Posterior vena cava (tissue), 2 donors: Measurements from ENCODE around the gene BRK1. TPM values are rescaled to one million over a fixed set of nuclear protein-coding genes. Genes with fewer than 3 reads are reported as not detected.
"Not testable (repeated sequence)": the region's sequence is repeated elsewhere in the genome, so short reads cannot be mapped to it uniquely, and the experiment has no call there.

ENCODE experiments used
- DNase-seq: peaks from one replicate; pipeline ENCODE4 v3.0.0-alpha.2; 2020; ENCODE audit warnings: low spot score
- intact Hi-C, 2 donors: fragments of 100-400 bp; cut with DNase I; formaldehyde crosslinking; loops; one replicate each; pipeline versions ENCODE4 v1.14.1 to v1.14.2; 2022 to 2023
- long read RNA-seq, 2 donors: library from polyadenylated mRNA; unstranded; transcript quantifications; one replicate each; pipeline ENCODE4 v2.0.0, GENCODE V29; 2020 to 2021
- total RNA-seq, 2 donors: library from RNA; stranded (reverse); fragmentation: NEBNext Ultra II Directional; extraction: Animal tissue kit (Norgen Biotek cat#: 25700); gene quantifications; one replicate each; pipeline ENCODE4 v1.2.1, GENCODE V29; 2021
- donor health status: DM: yes; HTN: yes; CAD: no.
- donor health status: DM: yes; HTN: yes; CAD: no.

The BRK1 gene
- 100 to 1,000 TPM in 1 of 2 donors, 10 to 100 TPM in 1; 98.9 to 125 TPM for total RNA-seq
- long read RNA-seq, donor 1, transcript BRK1-201 (3 exons, 1,233 nt), result major isoform, 52 of 55 reads
- long read RNA-seq, donor 1, partial matches to known transcripts, result 0 of 55 reads
- long read RNA-seq, donor 1, other reads (novel, unspliced or antisense), result 3 of 55 reads
- long read RNA-seq, donor 2, transcript BRK1-201 (3 exons, 1,233 nt), result major isoform, 233 of 262 reads
- long read RNA-seq, donor 2, partial matches to known transcripts, result 0 of 262 reads
- long read RNA-seq, donor 2, other reads (novel, unspliced or antisense), result 29 of 262 reads

DNA sequence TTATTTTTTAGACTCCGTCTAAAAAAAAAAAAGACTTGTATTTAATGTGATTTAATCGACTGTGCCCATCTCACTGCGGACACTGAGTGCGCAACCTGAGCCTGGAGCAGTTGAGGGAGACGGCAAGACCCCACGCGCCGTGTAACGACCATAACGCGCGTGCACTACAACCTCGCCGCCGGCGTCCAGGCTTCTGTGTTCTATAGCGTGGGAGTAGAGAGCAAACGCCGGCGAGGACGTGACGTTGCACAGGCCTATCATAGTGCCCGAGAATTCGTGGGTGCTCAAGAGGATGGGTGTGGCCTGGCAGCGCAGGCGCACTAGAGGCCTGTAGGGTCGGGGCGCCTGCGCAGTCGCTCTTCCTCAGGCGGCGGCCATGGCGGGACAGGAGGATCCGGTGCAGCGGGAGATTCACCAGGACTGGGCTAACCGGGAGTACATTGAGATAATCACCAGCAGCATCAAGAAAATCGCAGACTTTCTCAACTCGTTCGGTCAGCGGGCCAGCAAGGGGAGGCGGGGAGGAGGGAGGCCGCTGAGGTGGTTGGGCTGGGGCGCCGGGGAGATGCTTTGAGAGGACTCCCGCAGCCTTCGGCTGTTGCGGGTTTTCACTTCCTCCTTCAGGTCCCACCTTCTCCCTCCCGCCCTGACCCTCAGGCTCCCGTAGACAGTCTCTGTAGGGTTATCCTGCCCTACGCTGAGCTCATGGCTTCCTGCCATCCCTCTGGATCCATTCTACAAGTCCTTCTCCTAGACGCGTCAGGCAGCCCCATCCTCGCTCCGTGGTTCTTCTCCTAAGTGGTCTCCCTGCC, at the start of gene BRK1:
Gene BRK1 (plus strand): TSS at position 350 of the 812 bp plus-strand sequence. CDS start 27 bp downstream, at position 377.
- DNase-seq, result peak; percentile 98
- intact Hi-C loops, result loop anchor here in 1 of 2 donors (10.0 kb wide), 1 partner anchor 269 kb away; no protein-coding TSS in a partner anchor

DNA sequence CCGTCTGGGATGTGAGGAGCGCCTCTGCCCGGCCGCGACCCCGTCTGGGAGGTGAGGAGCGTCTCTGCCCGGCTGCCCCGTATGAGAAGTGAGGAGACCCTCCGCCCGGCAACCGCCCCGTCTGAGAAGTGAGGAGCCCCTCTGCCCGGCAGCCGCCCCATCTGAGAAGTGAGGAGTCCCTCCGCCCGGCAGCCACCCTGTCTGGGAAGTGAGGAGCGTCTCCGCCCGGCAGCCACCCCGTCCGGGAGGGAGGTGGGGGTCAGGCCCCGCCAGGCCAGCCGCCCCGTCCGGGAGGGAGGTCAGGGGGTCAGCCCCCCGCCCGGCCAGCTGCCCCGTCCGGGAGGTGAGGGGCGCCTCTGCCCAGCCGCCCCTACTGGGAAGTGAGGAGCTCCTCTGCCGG, 45.4 kb upstream of the BRK1 start:
- intact Hi-C loops, result not testable (repeated sequence)

DNA sequence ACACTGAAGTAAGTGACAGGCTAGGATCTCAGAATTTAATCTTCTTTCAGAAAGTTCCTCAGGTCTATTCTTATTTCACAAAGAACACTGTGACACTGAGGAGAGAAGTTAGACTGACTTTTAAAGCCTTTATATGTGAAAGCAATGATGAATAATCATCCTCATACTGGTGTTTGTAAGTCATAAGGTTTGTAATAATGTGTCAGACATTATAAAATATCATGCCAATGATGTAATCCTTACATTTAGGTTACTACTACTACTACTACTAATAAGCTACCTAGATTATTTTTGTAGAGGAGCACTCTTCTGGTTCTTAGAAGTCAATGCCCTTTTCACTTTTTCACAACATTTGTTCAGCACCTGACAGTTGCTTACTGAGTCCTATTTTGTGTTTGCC, 40.8 kb upstream of the BRK1 start:
- intact Hi-C loops, result no loop called here
- DNase-seq, result no peak

More for the DNA sequence above, 45.4 kb upstream of the BRK1 start:
- DNase-seq, result not testable (repeated sequence)

DNA sequence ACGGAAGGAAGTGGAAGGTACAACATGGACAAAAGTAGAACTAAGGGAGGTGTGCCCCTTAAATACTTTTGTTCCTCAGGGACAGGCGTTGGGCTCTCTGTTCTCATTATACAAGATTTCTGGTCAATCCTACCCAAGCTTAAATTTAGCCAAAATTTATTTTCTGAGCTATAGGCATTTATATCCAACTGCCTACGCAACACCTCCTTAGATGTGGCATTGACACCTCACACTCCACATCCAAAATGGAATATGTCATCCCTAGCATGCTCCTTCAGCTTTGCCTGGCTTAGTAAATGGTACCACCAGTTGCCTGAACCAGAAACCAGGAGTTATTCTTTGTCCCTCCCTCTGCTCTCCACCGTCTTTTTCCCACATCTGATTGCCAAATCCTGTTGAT, 33.6 kb upstream of the BRK1 start:
- DNase-seq, result no peak
- intact Hi-C loops, result no loop called here

DNA sequence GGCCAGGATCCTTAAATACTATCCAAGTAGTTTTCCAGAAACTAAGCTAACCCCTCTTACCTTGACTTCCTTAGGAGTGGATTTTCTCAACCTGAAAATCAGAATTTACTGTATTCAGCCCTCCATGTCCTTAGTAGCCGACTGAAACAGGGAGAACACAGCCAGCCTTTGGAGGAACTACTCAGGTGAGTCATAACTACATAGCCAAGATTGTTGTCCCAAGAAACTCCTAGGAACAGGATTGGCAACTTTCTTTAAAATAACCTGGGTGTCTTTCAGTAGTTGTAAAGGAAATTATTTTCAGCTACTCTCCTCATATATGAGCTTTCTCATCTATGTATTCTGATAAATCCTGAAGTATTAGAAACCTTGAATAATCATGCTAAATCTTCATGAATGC, 29.7 kb upstream of the BRK1 start:
- intact Hi-C loops, result no loop called here
- no peak for DNase-seq

DNA sequence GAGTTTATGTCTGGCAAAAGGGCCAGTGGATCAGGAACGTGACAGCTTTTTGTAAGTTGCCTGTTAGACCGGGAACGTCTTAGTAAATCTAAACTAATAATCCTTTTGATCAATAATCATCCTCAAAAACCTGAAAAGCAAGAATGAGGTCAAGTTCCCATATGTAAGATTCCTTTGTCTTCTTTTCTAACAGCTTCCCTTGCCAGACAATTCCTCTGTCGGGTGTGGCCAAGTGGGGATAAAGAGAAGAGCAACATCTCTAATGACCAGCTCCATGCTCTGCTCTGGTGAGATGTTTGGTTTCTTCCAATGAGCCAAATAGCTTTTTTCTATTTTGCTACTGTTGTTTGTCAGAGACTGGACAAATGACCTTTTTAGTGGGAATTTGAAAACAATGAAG, 27.2 kb upstream of the BRK1 start:
- intact Hi-C loops, result no loop called here
- no peak for DNase-seq

DNA sequence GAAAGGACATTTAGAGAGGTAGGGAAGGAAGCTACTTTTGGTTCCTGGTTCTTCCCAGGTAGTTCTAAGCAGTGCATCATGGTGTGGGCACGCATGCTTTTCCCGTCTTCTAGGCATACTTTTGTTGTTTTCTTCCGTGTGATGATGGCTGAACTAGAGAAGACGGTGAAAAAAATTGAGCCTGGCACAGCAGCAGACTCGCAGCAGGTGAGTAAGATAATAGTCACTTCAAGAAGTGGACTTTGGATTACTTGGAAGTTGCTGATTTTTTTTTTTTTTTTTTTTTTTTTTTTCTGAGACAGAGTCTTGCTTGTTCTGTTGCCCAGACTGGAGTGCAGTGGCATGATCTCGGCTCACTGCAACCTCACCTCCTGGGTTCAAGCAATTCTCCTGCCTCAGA, 25.3 kb upstream of the BRK1 start:
- intact Hi-C loops, result no loop called here
- no peak for DNase-seq

DNA sequence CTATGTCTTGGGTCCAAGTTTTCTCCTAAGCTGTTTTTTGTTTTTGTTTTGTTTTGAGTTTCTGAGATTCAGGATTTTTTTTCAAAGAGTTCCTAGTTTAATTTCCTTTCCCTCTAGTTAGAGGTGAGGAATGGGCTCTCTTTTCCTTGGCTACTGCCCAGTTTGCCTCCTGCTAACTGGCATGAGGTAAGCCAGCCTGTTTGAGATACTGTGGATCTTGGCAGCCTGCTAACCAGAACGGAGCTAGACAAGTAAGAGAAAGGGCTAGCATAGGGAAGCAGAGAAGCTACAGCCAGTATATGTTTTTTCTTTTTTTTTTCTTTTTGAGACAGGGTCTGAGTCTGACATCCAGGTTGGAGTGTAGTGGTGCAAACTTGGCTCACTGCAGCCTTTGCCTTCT, 24.7 kb upstream of the BRK1 start:
- DNase-seq, intact Hi-C loops: not testable (repeated sequence)

DNA sequence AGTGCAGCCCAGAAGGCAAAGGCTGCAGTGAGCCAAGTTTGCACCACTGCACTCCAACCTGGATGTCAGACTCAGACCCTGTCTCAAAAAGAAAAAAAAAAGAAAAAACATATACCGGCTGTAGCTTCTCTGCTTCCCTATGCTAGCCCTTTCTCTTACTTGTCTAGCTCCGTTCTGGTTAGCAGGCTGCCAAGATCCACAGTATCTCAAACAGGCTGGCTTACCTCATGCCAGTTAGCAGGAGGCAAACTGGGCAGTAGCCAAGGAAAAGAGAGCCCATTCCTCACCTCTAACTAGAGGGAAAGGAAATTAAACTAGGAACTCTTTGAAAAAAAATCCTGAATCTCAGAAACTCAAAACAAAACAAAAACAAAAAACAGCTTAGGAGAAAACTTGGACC, 24.1 kb upstream of the BRK1 start:
- DNase-seq, intact Hi-C loops: not testable (repeated sequence)

DNA sequence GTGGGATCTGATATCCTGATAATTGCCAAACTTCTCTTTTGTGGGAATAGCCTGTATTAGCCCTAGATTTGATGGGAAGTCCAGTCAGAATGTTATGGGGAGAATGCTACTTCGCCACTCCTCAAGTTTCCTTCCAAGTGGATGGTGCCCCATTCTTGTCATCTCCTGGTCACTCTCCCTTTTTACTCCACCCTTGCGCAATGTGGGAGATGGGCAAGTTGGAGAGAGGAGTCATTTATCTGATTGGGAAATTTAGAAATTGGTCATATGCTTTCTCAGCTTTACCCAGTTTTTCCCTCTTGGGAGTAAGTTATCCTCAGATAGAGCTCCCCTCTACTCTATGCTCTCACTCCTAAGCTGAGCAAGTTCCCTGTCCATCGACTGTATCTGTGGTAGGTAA, 21.8 kb upstream of the BRK1 start:
- intact Hi-C loops, result no loop called here
- DNase-seq, result no peak

DNA sequence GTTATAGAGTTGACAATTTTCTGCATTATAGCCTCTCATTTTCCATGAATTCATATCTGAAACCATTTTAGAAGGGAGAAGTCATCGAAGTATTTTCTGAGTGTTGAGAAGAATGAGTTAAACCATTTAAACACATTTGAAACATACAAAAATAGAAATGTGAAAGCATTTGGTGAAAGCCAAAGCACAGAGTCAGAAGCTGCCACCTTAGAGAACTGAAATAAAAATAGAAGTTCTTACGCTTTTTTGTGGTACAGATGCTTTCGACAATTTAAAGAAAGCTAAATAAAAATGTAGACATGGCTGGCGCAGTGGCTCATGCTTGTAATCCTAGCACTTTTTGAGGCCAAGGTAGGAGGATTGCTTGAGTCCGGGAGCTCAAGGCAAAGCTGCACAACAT, 16.4 kb upstream of the BRK1 start:
- DNase-seq, result no peak
- intact Hi-C loops, result no loop called here

DNA sequence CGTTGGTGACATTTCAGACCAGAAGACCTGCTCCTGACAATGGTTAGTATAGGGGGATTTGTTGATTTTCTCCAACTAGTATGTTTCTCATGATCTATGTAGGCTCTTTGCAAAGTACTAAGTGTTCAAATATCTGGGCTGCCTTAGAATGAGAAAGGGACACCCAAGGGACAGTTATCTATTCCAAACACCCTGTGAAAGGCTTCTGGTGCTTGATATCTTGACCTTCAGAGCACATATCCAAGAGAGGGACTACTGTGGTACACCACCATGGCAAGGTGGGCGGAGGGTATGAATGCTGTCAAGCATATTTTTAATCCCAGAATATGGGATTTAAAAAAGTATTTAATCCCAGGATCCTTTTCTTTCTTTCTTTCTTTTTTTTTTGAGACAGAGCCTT, 8.6 kb upstream of the BRK1 start:
- intact Hi-C loops, result no loop called here
- no peak for DNase-seq

DNA sequence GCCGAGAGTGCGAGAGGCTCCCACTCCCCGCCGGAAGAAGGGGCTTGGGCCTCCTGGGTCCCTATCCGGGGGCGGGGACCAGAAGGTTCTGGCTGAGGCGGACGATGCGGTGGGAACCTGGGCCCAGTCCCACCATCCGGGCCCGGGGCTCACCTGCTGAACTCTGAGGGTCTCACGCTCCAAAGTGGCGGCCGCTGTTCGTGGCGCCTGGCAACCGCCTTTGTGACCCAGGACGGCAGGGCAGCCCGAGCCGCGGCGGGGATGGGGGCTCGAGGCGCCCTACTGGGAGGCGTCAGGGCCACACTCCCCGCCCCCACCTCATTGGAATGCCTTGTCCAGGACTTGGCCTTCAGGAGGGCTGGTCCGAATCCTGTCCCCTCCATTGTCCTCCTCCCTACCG, 7.4 kb upstream of the BRK1 start, which contains the start of gene FANCD2OS:
Gene FANCD2OS (minus strand): TSS at position 165 of the 400 bp plus-strand sequence. CDS start 3,481 bp downstream, outside the sequence.
- DNase-seq, result no peak
- intact Hi-C loops, result no loop called here

DNA sequence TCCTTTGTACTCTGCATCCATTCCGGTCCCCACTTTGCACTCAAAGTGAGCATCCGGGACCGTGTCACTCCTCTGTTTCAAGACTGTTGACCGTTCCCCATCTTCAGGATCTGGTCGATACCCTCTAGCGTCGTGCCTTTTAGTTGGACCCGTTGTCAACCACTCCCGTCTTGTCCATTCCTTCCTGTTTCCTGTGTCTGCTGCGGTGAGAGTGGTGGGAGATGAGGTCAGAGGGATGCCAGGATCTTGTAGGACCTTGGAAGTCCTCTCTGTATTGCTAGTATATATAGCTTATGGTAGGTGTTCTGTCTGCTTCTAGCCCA, 624 bp downstream of the BRK1 start:
- intact Hi-C loops, result loop anchor here in 1 of 2 donors (10.0 kb wide), 1 partner anchor 269 kb away; no protein-coding TSS in a partner anchor
- DNase-seq, result no peak

DNA sequence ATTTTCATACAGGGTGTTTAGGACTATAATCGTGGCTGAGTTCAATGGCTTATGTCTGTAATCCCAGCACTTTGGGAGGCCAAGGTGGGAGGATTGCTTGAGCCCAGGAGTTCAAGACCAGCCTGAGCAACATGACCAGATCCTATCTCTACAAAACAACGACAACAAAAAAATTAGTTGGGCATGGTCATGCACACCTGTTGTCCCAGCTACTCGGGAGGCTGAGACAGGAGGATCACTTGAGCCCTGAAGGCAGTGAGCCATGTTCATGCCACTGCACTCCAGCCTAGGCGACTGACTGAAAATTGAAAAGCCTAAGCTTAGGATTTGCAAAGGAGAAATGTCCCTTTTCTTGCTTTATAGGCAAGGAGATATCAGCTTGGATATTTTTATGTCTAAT, 1.5 kb downstream of the BRK1 start:
- intact Hi-C loops, result loop anchor here in 1 of 2 donors (10.0 kb wide), 1 partner anchor 268 kb away; no protein-coding TSS in a partner anchor

DNA sequence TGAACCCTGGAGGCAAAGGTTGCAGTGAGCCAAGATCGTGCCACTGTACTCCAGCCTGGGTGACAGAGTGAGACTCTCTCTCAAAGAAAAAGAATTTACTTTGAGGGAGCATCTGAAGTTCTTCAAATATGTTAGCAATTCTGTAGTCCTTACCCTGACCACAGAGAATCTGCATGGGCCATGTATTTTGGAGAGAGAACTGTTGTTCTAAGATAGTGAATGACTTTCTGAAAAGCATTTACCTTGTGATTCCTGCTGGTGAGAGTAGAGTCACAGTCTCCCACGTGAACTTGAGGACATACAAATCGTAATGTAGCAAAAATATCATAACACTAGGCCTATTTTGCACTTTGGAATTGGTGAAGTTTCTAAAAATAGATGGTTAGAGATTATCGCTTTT, 3.9 kb downstream of the BRK1 start:
- DNase-seq, result no peak
- intact Hi-C loops, result loop anchor here in 1 of 2 donors (10.0 kb wide), 1 partner anchor 265 kb away; no protein-coding TSS in a partner anchor

More for the DNA sequence above, 1.5 kb downstream of the BRK1 start:
- DNase-seq, result no peak

DNA sequence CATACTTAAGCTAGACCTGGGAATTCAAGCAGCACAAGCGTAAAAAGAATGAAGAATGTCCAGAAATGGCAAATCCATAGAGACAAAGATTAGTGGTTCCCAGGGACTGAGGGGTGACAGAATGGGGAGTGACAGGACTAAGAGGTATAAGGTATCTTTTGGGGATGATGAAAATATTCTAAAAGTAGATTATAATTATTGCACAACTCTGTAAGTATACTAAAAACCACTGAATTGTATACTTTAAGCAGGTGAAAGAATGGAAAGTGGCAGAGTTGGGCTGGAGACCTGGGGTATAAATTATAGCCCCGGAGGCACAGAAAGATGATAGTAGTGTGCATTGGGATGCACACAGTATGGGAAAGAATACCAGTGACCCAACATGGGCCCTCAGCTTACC, 5.6 kb downstream of the BRK1 start:
- intact Hi-C loops, result no loop called here
- no peak for DNase-seq

DNA sequence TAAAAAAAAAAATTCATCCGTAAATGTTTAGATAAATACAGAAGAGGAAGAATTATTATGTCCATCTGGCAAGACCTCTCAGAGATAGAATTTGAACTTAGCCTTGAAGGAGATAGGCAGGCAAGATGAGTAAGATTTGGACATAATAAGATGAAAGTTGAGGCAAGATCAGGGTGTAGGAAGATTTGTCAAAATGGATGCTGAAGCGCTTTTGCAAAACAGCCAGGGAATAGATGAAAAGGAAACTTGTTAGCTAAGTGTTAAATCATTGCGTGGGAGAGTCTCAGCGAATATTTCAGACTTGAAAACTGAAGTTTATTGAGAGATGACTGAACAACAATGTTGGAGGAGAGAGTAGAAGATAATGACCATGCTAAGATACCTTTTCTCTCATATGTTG, 7.2 kb downstream of the BRK1 start:
- intact Hi-C loops, result no loop called here
- no peak for DNase-seq

DNA sequence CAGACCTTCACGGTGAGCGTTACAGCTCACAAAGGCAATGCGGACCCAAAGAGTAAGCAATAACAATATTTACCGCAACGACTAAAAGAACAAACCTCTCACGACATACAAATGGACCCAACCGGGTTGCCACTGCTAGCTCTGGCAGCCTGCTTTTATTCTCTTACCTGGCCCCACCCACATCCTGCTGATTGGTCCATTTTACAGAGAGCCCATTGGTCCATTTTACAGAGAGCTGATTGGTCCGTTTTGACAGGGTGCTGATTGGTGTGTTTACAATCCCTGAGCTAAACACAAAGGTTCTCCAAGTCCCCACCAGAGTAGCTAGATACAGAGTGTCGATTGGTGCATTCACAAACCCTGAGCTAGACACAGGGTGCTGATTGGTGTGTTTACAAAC, 20.4 kb downstream of the BRK1 start:
- DNase-seq, intact Hi-C loops: not testable (repeated sequence)

DNA sequence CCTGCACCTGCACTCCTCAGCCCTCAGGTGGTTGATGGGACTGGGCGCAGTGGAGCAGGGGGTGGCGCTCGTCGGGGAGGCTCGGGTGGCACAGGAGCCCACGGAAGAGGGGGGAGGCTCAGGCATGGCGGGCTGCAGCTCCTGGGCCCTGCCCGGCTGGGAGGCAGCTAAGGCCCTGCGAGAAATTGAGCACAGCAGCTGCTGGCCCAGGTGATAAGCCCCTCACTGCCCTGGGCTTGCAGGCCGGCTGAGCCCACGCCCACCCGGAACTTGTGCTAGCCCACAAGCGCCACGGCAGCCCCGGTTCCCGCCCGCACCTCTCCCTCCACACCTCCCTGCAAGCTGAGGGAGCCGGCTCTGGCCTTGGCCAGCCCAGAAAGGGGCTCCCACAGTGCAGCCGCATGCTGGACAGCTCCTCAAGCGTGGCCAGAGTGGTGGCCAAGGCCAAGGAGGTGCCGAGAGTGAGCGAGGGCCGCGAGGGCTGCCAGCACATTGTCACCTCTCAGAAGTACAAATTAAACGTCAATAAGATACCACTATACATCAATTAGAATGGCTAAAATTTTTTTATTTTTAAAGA, 21.0 kb downstream of the BRK1 start:
- DNase-seq, result no peak
- intact Hi-C loops, result no loop called here
